GM18505 (cell line): ENCODE results near the gene FSTL4.

Experiments
- ATAC-seq: cut with Tn5 transposase; IDR thresholded peaks from one replicate; pipeline ENCODE4 v1.9.1; 2021; ENCODE audit not compliant: unreplicated experiment
- POLR2A ChIP-seq: IDR thresholded peaks from 4 replicates; pipeline ENCODE4 v1.6.1; 2011; ENCODE audit warnings: borderline replicate concordance; ENCODE audit not compliant: insufficient read depth, insufficient read length; ENCODE audit errors: extremely low read depth

The FSTL4 gene

GRCh38 chr5:133466556-133467334 is 145.6 kb downstream of the FSTL4 start:
- ATAC-seq = no peak
- TF ChIP-seq POLR2A = no peak

- no peak for TF ChIP-seq POLR2A
Observed at GRCh38 chr5:133464013-133464412, 148.3 kb downstream of the FSTL4 start.

GRCh38 chr5:133461796-133462516 is 150.4 kb downstream of the FSTL4 start:
- TF ChIP-seq POLR2A = no peak

More at GRCh38 chr5:133464013-133464412, 148.3 kb downstream of the FSTL4 start:
- ATAC-seq = no peak

GRCh38 chr5:133460172-133460758 is 152.1 kb downstream of the FSTL4 start:
- no peak for ATAC-seq
- no peak for TF ChIP-seq POLR2A

More at GRCh38 chr5:133461796-133462516, 150.4 kb downstream of the FSTL4 start:
- ATAC-seq = no peak

- no peak for TF ChIP-seq POLR2A
- no peak for ATAC-seq
Observed at GRCh38 chr5:133459474-133460160, 152.7 kb downstream of the FSTL4 start.

- ATAC-seq = no peak
- no peak for TF ChIP-seq POLR2A
Observed at GRCh38 chr5:133458435-133458834, 153.9 kb downstream of the FSTL4 start.

GRCh38 chr5:133457439-133458355 is 154.6 kb downstream of the FSTL4 start:
- no peak for TF ChIP-seq POLR2A
- no peak for ATAC-seq

GRCh38 chr5:133456933-133457402 is 155.4 kb downstream of the FSTL4 start:
- no peak for TF ChIP-seq POLR2A
- ATAC-seq = no peak

GRCh38 chr5:133455676-133456075 is 156.7 kb downstream of the FSTL4 start:
- TF ChIP-seq POLR2A = no peak
- no peak for ATAC-seq

GRCh38 chr5:133454442-133454841 is 157.9 kb downstream of the FSTL4 start:
- no peak for ATAC-seq

GRCh38 chr5:133453831-133454230 is 158.5 kb downstream of the FSTL4 start:
- no peak for TF ChIP-seq POLR2A
- ATAC-seq = no peak

More at GRCh38 chr5:133454442-133454841, 157.9 kb downstream of the FSTL4 start:
- no peak for TF ChIP-seq POLR2A
